ENCODE measurements around the gene IZUMO4.

Gene IZUMO4

DNA sequence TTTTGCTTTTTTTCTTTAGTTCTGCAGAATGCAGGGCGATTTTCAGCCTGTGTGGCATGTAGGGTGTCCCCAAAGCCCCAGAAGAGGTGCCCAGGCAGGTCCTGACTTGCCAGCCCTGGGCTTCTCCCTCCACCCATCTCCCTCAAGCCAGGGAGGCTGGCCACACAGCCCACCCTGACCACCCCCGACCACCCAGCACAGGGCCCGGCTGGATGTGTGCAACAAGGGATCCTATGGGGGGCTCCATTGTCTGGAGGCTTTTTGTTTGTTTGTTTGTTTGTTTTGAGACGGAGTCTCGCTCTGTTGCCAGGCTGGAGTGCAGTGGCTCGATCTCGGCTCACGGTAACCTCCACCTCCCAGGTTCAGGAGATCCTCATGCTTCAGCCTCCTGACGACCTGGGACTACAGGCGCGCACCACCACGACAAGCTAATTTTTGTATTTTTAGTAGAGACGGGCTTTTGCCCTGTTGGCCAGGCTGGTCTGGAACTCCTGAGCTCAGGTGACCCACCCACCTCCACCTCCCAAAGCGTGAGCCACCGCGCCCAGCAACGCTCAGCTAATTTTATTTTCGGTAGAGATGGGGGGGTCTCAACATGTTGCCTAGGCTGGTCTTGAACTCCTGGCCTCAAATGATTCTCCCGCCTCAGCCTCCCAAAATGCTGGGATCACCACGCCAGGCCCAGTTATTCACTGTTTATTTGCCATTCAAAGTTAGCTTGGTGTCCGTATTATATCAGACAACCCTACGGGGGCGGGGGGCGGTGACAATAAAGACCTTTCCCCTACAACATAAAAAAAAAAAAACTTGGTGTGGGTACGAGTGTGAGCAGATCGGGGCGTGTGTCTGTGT is 37.9 kb upstream of the IZUMO4 start:
- no peak for ATAC-seq (ENCODE audit: insufficient read depth, low read depth)

DNA sequence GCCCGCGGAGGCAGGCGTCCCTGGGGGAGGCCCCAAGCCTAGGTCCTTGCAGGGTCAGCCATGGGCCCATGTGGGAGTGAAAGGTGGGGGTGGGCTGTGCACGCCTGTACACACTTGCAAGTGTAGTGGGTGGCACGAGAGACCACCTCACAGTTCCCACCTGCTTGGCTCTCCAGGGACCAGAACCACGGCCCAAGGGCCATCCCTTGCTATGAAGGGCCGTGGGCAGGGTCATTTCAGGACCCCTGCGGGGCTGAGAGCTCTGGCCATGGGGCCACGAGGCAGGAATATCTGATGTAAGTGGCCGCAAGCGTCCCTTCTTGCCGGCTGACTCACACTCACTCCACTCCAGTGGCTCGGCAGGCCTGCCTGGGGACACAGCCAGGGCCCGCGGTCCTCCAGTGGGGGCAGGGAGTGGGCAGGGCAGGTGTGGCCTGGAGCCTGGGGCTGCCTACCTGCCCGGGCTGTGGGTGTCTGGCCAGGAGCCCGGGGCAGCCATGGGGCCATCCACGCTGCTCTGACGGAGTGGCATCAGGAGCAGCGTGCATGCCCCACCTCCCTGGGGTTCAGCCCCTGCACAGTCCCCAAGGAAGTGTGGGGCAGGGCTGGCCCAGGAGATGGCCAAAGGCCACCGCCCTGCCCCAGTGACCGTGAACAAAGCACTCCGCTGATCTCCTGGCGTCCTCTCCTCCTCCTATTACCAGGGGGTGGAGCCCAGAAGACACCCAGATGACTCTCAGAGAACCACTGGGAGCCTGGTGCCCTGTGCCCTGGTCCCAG is 37.1 kb upstream of the IZUMO4 start:
- Histone ChIP-seq H2AFZ (ENCODE audit: low read depth, low read length) (no peak overlapping the region), H3K9ac (ENCODE audit: low read depth, low read length) (peak overlapping the region; percentile 64; the same call in 1 of the 2 replicates)

More for the DNA sequence above, 37.9 kb upstream of the IZUMO4 start:
- H3K27me3 ChIP-seq (ENCODE audit: insufficient read depth, low read length, poor library complexity) = no peaks in the 10 kb centered on the region
- no peak overlapping the region for H3K9ac ChIP-seq (ENCODE audit: low read depth, low read length)
- H3K27ac ChIP-seq (ENCODE audit: low read length) = no peak overlapping the region
- no peaks in the 10 kb centered on the region for H3K36me3 ChIP-seq (ENCODE audit: insufficient read depth, low read length)
- no peak overlapping the region for H3K4me2 ChIP-seq (ENCODE audit: insufficient read depth, low read length)
- H3K4me3 ChIP-seq (ENCODE audit: low read depth in 1 of 2, low read length in 2 of 2) = no peak overlapping the region
- H3K79me2 ChIP-seq (ENCODE audit: insufficient read depth, low read length) = peaks cover 12% of the 10 kb centered on the region
- peaks cover 43% of the 10 kb centered on the region for H3K4me1 ChIP-seq (ENCODE audit: insufficient read depth, low read length)
- DNase-seq = no peak
- TF ChIP-seq EZH2 (IDR thresholded peaks at IDR 0.05; ENCODE audit: borderline replicate concordance, low read depth, low read length, severe bottlenecking) = no peak
- TF ChIP-seq, protein P1, sequence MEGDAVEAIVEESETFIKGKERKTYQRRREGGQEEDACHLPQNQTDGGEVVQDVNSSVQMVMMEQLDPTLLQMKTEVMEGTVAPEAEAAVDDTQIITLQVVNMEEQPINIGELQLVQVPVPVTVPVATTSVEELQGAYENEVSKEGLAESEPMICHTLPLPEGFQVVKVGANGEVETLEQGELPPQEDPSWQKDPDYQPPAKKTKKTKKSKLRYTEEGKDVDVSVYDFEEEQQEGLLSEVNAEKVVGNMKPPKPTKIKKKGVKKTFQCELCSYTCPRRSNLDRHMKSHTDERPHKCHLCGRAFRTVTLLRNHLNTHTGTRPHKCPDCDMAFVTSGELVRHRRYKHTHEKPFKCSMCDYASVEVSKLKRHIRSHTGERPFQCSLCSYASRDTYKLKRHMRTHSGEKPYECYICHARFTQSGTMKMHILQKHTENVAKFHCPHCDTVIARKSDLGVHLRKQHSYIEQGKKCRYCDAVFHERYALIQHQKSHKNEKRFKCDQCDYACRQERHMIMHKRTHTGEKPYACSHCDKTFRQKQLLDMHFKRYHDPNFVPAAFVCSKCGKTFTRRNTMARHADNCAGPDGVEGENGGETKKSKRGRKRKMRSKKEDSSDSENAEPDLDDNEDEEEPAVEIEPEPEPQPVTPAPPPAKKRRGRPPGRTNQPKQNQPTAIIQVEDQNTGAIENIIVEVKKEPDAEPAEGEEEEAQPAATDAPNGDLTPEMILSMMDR (IDR thresholded peaks at IDR 0.05; ENCODE audit: borderline replicate concordance, extremely low read depth, low read length, poor library complexity, severe bottlenecking) = no peak
- no peaks in the 10 kb centered on the region for H4K20me1 ChIP-seq (ENCODE audit: insufficient read depth, low read length)
- H3K9me3 ChIP-seq (ENCODE audit: insufficient read depth, low read length, severe bottlenecking) = no peaks in the 10 kb centered on the region
- no peak overlapping the region for H2AFZ ChIP-seq (ENCODE audit: low read depth, low read length)

DNA sequence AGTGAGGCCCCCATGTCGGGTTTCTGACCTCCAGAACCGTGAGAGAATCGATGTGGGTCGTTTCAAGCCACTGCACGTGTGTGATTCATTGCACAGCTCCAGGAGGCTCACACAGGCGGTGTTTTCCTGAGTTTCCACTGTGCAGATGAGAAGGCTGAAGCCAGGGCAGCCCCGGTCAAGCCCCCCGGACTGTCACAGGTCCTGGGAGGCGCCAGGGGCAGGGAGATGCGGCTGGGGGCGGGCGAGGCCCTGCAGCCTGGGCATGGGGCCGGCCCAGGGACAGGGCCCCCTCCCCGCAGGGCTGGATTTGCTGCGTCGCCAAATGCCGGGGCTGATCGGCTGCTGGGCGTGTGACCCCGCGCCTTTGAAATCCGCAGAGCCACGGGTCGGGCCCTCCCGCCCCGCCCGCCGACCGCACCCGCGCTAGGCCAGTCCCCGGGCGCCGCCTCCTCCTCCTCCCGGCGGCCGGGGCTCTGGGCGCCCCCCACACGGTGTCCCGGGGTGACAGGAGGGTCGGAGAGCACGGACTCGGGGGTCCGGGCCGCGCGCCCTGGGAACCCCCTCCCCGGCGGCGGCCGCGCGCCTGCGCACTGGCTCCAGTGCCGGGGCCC is 35.7 kb upstream of the IZUMO4 start:
- TF ChIP-seq, protein P1 (IDR thresholded peaks at IDR 0.05; ENCODE audit: borderline replicate concordance, extremely low read depth, low read length, poor library complexity, severe bottlenecking) = no peak
- TF ChIP-seq EZH2 (IDR thresholded peaks at IDR 0.05; ENCODE audit: borderline replicate concordance, low read depth, low read length, severe bottlenecking) = no peak
- Histone ChIP-seq H4K20me1 (ENCODE audit: insufficient read depth, low read length) (no peaks in the 10 kb centered on the region), H3K4me2 (ENCODE audit: insufficient read depth, low read length) (peak overlapping the region; percentile 95), H3K4me1 (ENCODE audit: insufficient read depth, low read length) (peaks cover 41% of the 10 kb centered on the region), H3K79me2 (ENCODE audit: insufficient read depth, low read length) (peaks cover 12% of the 10 kb centered on the region), H3K9me3 (ENCODE audit: insufficient read depth, low read length, severe bottlenecking) (no peaks in the 10 kb centered on the region), H3K36me3 (ENCODE audit: insufficient read depth, low read length) (no peaks in the 10 kb centered on the region), H3K27me3 (ENCODE audit: insufficient read depth, low read length, poor library complexity) (no peaks in the 10 kb centered on the region), H3K9ac (ENCODE audit: low read depth, low read length) (peak overlapping the region; percentile 64), H2AFZ (ENCODE audit: low read depth, low read length) (peak overlapping the region; percentile 68), H3K4me3 (ENCODE audit: low read depth in 1 of 2, low read length in 2 of 2) (peak overlapping the region; percentile 62 to 67; a peak in 3 of 4 replicates), H3K27ac (ENCODE audit: low read length) (peak overlapping the region; percentile 82)
- DNase-seq (no peak), ATAC-seq (ENCODE audit: insufficient read depth, low read depth) (peak; percentile 44)

More for the DNA sequence above, 37.1 kb upstream of the IZUMO4 start:
- H3K4me3 ChIP-seq (ENCODE audit: low read depth in 1 of 2, low read length in 2 of 2) = peak overlapping the region in 1 of 2 experiments; percentile 62; a peak in 1 of 4 replicates
- ATAC-seq (ENCODE audit: insufficient read depth, low read depth) (no peak), DNase-seq (no peak)
- H3K9me3 ChIP-seq (ENCODE audit: insufficient read depth, low read length, severe bottlenecking) = no peaks in the 10 kb centered on the region
- no peaks in the 10 kb centered on the region for H3K36me3 ChIP-seq (ENCODE audit: insufficient read depth, low read length)
- peak overlapping the region; percentile 82 for H3K27ac ChIP-seq (ENCODE audit: low read length)
- TF ChIP-seq, protein P1 (IDR thresholded peaks at IDR 0.05; ENCODE audit: borderline replicate concordance, extremely low read depth, low read length, poor library complexity, severe bottlenecking) = no peak
- no peak for TF ChIP-seq EZH2 (IDR thresholded peaks at IDR 0.05; ENCODE audit: borderline replicate concordance, low read depth, low read length, severe bottlenecking)
- peaks cover 12% of the 10 kb centered on the region for H3K79me2 ChIP-seq (ENCODE audit: insufficient read depth, low read length)
- peak overlapping the region; percentile 95 for H3K4me2 ChIP-seq (ENCODE audit: insufficient read depth, low read length)
- H4K20me1 ChIP-seq (ENCODE audit: insufficient read depth, low read length) = no peaks in the 10 kb centered on the region
- H3K4me1 ChIP-seq (ENCODE audit: insufficient read depth, low read length) = peaks cover 43% of the 10 kb centered on the region
- no peaks in the 10 kb centered on the region for H3K27me3 ChIP-seq (ENCODE audit: insufficient read depth, low read length, poor library complexity)
